GM12892 (cell line): ENCODE data around the gene PRX.

Experiments
- POLR2A ChIP-seq: IDR thresholded peaks from 2 replicates; pipeline ENCODE4 v1.6.1; 2011; ENCODE audit warnings: low read depth, low read length, control low read depth
- POLR2AphosphoS5 ChIP-seq: IDR thresholded peaks from 2 replicates; pipeline ENCODE4 v1.6.1; 2011; ENCODE audit warnings: low read depth, low read length, control low read depth
- TAF1 ChIP-seq: IDR thresholded peaks from 2 replicates; pipeline ENCODE4 v1.6.1; 2011; ENCODE audit warnings: low read depth, mild to moderate bottlenecking, control low read depth, low read length, borderline replicate concordance

DNA sequence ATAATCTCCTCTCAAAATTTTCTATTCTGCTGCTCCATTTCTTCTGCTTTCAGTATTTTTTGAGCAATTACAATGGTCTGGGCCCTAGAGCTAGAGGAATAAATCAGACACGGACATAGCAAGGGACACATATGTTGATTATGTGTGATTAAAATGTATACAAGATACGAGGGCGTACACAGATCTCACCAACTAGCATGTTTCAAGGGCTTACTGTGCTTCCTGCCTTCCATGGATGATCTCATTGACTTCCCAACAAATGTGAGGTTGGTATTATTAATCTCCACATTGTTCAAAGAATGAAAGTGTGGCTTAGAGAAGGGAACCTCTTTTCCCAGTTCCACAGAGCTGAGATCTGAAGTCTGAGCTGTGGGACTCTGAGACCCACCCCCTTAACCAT, 55.5 kb downstream of the PRX start:
- TF ChIP-seq POLR2AphosphoS5 (no peak), POLR2A (no peak), TAF1 (no peak)
